ENCODE data around the gene CEL.

GRCh38 chr9:133032171-133032570 lies 29.6 kb upstream of the CEL start:
- TF ChIP-seq GABPA (IDR thresholded peaks at IDR 0.05; ENCODE audit: low read depth) (no peak), CTCF (IDR thresholded peaks at IDR 0.05; ENCODE audit: insufficient read depth, low read length) (no peak), POLR2AphosphoS5 (IDR thresholded peaks at IDR 0.05; ENCODE audit: low read depth) (peak; percentile 50)
- TF ChIP-seq, protein P1, sequence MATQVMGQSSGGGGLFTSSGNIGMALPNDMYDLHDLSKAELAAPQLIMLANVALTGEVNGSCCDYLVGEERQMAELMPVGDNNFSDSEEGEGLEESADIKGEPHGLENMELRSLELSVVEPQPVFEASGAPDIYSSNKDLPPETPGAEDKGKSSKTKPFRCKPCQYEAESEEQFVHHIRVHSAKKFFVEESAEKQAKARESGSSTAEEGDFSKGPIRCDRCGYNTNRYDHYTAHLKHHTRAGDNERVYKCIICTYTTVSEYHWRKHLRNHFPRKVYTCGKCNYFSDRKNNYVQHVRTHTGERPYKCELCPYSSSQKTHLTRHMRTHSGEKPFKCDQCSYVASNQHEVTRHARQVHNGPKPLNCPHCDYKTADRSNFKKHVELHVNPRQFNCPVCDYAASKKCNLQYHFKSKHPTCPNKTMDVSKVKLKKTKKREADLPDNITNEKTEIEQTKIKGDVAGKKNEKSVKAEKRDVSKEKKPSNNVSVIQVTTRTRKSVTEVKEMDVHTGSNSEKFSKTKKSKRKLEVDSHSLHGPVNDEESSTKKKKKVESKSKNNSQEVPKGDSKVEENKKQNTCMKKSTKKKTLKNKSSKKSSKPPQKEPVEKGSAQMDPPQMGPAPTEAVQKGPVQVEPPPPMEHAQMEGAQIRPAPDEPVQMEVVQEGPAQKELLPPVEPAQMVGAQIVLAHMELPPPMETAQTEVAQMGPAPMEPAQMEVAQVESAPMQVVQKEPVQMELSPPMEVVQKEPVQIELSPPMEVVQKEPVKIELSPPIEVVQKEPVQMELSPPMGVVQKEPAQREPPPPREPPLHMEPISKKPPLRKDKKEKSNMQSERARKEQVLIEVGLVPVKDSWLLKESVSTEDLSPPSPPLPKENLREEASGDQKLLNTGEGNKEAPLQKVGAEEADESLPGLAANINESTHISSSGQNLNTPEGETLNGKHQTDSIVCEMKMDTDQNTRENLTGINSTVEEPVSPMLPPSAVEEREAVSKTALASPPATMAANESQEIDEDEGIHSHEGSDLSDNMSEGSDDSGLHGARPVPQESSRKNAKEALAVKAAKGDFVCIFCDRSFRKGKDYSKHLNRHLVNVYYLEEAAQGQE (IDR thresholded peaks at IDR 0.05; ENCODE audit: insufficient replicate concordance, low read depth), result peak; percentile 42

All from HL-60 (cell line).